ENCODE data around the gene MPIG6B. TPM values are rescaled to one million over a fixed set of nuclear protein-coding genes. Genes with fewer than 3 reads are reported as not detected.
A peak's percentile ranks its signal among the peaks of the same experiment; 100 is the strongest.

Gene MPIG6B
- total RNA-seq, 6 donors from 2014 or later, result 0.30 to 4.1 (median 1.2) TPM; not detected in 1

DNA sequence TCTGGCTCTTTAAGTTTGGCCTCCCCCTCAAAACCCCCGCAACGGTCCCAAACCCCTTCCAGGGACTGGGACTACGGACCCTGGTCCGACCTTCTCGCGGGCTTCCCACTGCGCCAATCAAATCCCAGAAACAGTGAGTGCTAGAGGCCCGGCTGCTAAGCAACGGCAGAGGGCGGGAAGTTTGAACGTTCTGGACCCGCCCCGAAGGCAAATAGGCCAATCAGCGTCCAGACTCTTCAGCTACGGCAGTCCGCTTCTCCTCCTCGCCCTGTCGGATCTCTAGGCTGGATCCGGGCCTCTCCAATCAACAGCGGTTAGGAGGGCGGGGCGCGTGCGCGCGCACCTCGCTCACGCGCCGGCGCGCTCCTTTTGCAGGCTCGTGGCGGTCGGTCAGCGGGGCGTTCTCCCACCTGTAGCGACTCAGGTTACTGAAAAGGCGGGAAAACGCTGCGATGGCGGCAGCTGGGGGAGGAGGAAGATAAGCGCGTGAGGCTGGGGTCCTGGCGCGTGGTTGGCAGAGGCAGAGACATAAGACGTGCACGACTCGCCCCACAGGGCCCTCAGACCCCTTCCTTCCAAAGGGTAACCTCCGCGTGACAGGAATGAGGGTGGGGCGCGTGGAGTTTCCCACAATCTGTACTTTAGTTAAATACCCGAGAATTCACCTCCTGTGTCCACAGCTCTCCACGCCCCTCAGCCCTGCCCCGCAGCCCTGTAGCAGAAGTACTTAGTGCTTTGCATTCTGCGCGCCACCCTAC lies 16.6 kb downstream of the MPIG6B start, which contains the start of gene MSH5:
Gene MSH5 (plus strand): TSS at position 367 of the 758 bp plus-strand sequence. CDS start 462 bp downstream, outside the sequence.
- DNase-seq (peak; percentile 99 to 100), ATAC-seq (ENCODE audit: low FRiP score in 2 of 2) (peak; percentile 95)
- peak within 1 kb of the TSS; percentile 82 to 99 (median 94) for H3K27ac ChIP-seq
- TF ChIP-seq POLR2A (IDR thresholded peaks at IDR 0.05), result peak in 2 of 4 donors; percentile 36 to 81
- TF ChIP-seq, protein P1, sequence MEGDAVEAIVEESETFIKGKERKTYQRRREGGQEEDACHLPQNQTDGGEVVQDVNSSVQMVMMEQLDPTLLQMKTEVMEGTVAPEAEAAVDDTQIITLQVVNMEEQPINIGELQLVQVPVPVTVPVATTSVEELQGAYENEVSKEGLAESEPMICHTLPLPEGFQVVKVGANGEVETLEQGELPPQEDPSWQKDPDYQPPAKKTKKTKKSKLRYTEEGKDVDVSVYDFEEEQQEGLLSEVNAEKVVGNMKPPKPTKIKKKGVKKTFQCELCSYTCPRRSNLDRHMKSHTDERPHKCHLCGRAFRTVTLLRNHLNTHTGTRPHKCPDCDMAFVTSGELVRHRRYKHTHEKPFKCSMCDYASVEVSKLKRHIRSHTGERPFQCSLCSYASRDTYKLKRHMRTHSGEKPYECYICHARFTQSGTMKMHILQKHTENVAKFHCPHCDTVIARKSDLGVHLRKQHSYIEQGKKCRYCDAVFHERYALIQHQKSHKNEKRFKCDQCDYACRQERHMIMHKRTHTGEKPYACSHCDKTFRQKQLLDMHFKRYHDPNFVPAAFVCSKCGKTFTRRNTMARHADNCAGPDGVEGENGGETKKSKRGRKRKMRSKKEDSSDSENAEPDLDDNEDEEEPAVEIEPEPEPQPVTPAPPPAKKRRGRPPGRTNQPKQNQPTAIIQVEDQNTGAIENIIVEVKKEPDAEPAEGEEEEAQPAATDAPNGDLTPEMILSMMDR (IDR thresholded peaks at IDR 0.05), result no peak
- peak; percentile 71 to 79 for TF ChIP-seq POLR2AphosphoS5 (IDR thresholded peaks at IDR 0.05)
- TF ChIP-seq EP300 (IDR thresholded peaks at IDR 0.05), result no peak
- no peaks in the 10 kb centered on the region for H3K27me3 ChIP-seq
- H3K4me1 ChIP-seq, result peaks cover 36 to 46% (median 40%) of the 10 kb centered on the region in 4 donors
- WGBS, 2 donors, result 0% methylated on average over 32 to 50 of the region's 58 CpGs
- no peaks in the 10 kb centered on the region for H3K36me3 ChIP-seq
- H3K4me3 ChIP-seq, result peak within 1 kb of the TSS; percentile 77 to 95 (median 80)
- no peaks in the 10 kb centered on the region for H3K9me3 ChIP-seq

DNA sequence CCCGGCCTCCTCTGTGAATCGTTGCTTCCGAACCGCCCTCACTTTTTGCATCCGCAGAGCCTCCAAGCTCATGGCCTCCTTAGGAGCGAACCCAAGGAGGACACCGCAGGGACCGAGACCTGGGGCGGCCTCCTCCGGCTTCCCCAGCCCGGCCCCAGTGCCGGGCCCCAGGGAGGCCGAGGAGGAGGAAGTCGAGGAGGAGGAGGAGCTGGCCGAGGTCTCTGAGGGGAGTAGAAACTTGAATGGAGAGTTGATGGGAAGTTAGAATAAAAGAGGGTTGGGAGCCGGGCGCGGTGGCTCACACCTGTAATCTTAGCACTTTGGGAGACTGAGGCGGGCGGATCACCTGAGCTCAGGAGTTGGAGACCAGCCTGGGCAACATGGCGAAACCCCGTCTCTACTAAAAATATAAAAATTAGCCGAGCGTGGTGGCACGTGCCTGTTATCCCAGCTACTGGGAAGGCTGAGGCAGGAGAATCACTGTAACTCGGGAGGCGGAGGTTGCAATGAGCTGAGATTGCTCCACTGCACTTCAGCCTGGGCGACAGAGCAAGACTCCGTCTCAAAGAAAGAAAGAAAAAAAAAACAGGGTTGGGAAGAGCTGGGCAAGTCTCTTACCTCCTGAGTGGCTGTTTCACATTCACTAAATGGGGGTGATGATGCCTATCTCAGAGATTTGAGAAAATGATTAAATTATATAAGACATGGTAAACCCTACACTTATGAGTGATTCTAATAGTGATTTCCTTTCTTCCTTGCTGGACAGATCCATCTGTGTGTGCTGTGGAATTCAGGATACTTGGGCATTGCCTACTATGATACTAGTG lies 17.4 kb downstream of the MPIG6B start:
- peak; percentile 14 to 16 for ATAC-seq (ENCODE audit: low FRiP score in 2 of 2)
- peak; percentile 52 to 82 for DNase-seq

DNA sequence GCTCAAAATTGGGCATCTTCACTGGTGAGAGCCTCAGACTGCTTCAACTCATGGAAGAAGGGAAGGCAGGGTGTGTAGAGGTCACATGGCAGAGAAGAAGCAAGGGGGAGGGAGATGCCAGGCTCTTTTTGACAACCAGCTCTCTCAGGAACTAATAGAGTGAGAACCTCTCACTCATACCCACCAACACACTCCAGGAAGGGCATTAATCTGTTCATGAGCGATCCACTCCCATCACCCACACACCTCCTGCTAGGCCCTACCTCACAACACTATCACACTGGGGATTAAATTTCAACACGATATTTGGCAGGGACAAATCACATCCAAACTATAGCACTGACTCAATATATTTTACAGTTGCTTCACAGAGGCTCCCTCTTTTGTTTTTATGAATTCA lies 18.6 kb downstream of the MPIG6B start:
- Histone ChIP-seq H3K27ac (no peak overlapping the region), H3K4me1 (peaks cover 33 to 38% (median 36%) of the 10 kb centered on the region in 4 donors), H3K36me3 (no peaks in the 10 kb centered on the region), H3K4me3 (no peak overlapping the region), H3K9me3 (no peaks in the 10 kb centered on the region), H3K27me3 (no peaks in the 10 kb centered on the region)
- DNase-seq, result no peak
- WGBS, 2 donors, result 92 to 98% methylated on average over 2 of the region's 2 CpGs
- ATAC-seq (ENCODE audit: low FRiP score in 2 of 2), result no peak
- TF ChIP-seq POLR2AphosphoS5 (IDR thresholded peaks at IDR 0.05) (no peak), POLR2A (IDR thresholded peaks at IDR 0.05) (no peak), EP300 (IDR thresholded peaks at IDR 0.05) (no peak)
- TF ChIP-seq, protein P1 (IDR thresholded peaks at IDR 0.05), result no peak

More for the DNA sequence above, 17.4 kb downstream of the MPIG6B start:
- H3K4me1 ChIP-seq, result peaks cover 36 to 40% (median 39%) of the 10 kb centered on the region in 4 donors
- peak overlapping the region; percentile 68 to 99 (median 78) for H3K27ac ChIP-seq
- no peaks in the 10 kb centered on the region for H3K27me3 ChIP-seq
- no peaks in the 10 kb centered on the region for H3K9me3 ChIP-seq
- WGBS, 2 donors, result 16 to 19% methylated on average over 29 of the region's 29 CpGs
- H3K4me3 ChIP-seq, result peak overlapping the region; percentile 77 to 95 (median 80)
- TF ChIP-seq POLR2AphosphoS5 (IDR thresholded peaks at IDR 0.05) (no peak), EP300 (IDR thresholded peaks at IDR 0.05) (no peak), POLR2A (IDR thresholded peaks at IDR 0.05) (no peak)
- TF ChIP-seq, protein P1 (IDR thresholded peaks at IDR 0.05), result no peak
- no peaks in the 10 kb centered on the region for H3K36me3 ChIP-seq

DNA sequence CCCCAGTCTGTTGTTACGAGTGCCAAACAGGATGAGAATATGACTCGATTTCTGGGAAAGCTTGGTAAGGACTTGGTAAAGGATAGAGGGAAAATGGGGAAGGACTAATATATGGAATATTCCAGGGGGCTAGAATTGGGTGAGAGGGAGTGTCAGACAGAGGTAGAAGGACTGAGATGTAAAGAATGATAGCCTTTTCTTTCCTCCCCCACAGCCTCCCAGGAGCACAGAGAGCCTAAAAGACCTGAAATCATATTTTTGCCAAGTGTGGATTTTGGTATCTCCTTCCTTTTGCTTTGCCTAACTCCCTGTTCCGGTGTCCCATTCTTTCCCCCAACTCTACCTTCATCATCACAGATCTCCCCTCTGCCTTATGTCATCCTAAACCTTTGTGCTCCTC lies 19.7 kb downstream of the MPIG6B start:
- H3K9me3 ChIP-seq, result no peaks in the 10 kb centered on the region
- DNase-seq, result no peak
- no peak overlapping the region for H3K27ac ChIP-seq
- H3K27me3 ChIP-seq, result no peaks in the 10 kb centered on the region
- 85 to 91% methylated on average over 3 of the region's 3 CpGs for WGBS, 2 donors
- no peak overlapping the region for H3K4me3 ChIP-seq
- no peaks in the 10 kb centered on the region for H3K36me3 ChIP-seq
- TF ChIP-seq EP300 (IDR thresholded peaks at IDR 0.05) (no peak), POLR2AphosphoS5 (IDR thresholded peaks at IDR 0.05) (no peak), POLR2A (IDR thresholded peaks at IDR 0.05) (no peak)
- TF ChIP-seq, protein P1 (IDR thresholded peaks at IDR 0.05), result no peak
- no peak for ATAC-seq (ENCODE audit: low FRiP score in 2 of 2)
- peaks cover 23 to 27% (median 26%) of the 10 kb centered on the region in 4 donors for H3K4me1 ChIP-seq

Measured in upper lobe of left lung (tissue), 6 donors.